T-cell (primary cell): ENCODE data around the gene IL18R1. TPM values are rescaled to one million over a fixed set of nuclear protein-coding genes. Genes with fewer than 3 reads are reported as not detected.

Experiments
- ATAC-seq, 4 experiments: fragments of 200-7000 bp in 3 of 4; fragments of 150-1000 bp in 1 of 4; cut with Tn5 transposase; replicated peaks in 1 of 4; 1 replicate in 3 of 4; 2 replicates in 1 of 4; pipeline ENCODE4 v1.10.0; 2021; ENCODE audit warnings: moderate library complexity in 3 of 4, mild to moderate bottlenecking in 2 of 4, moderate number of reproducible peaks in 1 of 4
- CTCF ChIA-PET, 2 donors: fragments of 300-600 bp; sonication (Branson Sonifier 250); formaldehyde crosslinking; loops; one replicate each; lab custom pipeline; 2022; ENCODE audit warnings: antibody characterized with exemption in 2 of 2; lab: Charles Lee
- POLR2A ChIA-PET, 2 donors: fragments of 300-600 bp; sonication (Branson Sonifier 250); formaldehyde crosslinking; loops; one replicate each; lab custom pipeline; 2022; ENCODE audit warnings: antibody characterized with exemption in 2 of 2; lab: Charles Lee
- DNase-seq, 35 experiments: peaks; one replicate each; pipeline versions ENCODE4 v3.0.0 to v3.0.0-alpha.2; 2013 to 2023
- H3K27ac ChIP-seq: one replicate; pipeline ENCODE4 v1.5.1; 2013; ENCODE audit warnings: low read length
- H3K27me3 ChIP-seq, 2 experiments: replicated peaks in 1 of 2; 1 replicate in 1 of 2; 2 replicates in 1 of 2; pipeline versions ENCODE4 v1.6.1 to v1.7.0; 2013; ENCODE audit warnings: low read length in 1 of 2, mixed read lengths in 1 of 2; ENCODE audit not compliant: control insufficient read depth in 2 of 2, insufficient read depth in 2 of 2; ENCODE audit errors: extremely low read depth in 1 of 2
- H3K36me3 ChIP-seq, 2 donors: 1 replicate in 1 of 2; 2 replicates in 1 of 2; pipeline versions ENCODE4 v1.6.1 to v1.7.0; 2013; ENCODE audit warnings: low read length in 1 of 2; ENCODE audit not compliant: control insufficient read depth in 2 of 2, insufficient read depth in 1 of 2; ENCODE audit errors: extremely low read depth in 1 of 2
- H3K4me1 ChIP-seq, 2 experiments: 1 replicate in 1 of 2; 2 replicates in 1 of 2; pipeline versions ENCODE4 v1.6.1 to v1.7.0; 2013; ENCODE audit warnings: low read length in 2 of 2, mixed read lengths in 1 of 2; ENCODE audit not compliant: insufficient read depth in 2 of 2, control insufficient read depth in 1 of 2; ENCODE audit errors: extremely low read depth in 1 of 2
- H3K4me3 ChIP-seq, 2 donors: 1 replicate in 1 of 2; 2 replicates in 1 of 2; pipeline versions ENCODE4 v1.5.1 to v1.7.0; 2013; ENCODE audit warnings: mild to moderate bottlenecking in 2 of 2, low read length in 1 of 2, moderate library complexity in 1 of 2; ENCODE audit not compliant: control insufficient read depth in 1 of 2; ENCODE audit errors: extremely low read depth in 1 of 2
- H3K9me3 ChIP-seq: 2 replicates; pipeline ENCODE4 v1.7.0; 2013
- H3K27ac Mint-ChIP-seq, 2 donors: one replicate each; pipeline ENCODE4 v1.8.0; 2020 to 2021; ENCODE audit warnings: mild to moderate bottlenecking in 2 of 2, mixed read lengths in 2 of 2
- H3K27me3 Mint-ChIP-seq, 2 donors: one replicate each; pipeline ENCODE4 v1.8.0; 2021 to 2022; ENCODE audit warnings: mixed read lengths in 2 of 2
- H3K36me3 Mint-ChIP-seq: one replicate; pipeline ENCODE4 v1.8.0; 2021; ENCODE audit warnings: mixed read lengths
- H3K4me1 Mint-ChIP-seq, 3 donors: one replicate each; pipeline ENCODE4 v1.8.0; 2020 to 2022; ENCODE audit warnings: mixed read lengths in 3 of 3, mild to moderate bottlenecking in 1 of 3
- H3K4me3 Mint-ChIP-seq, 3 donors: one replicate each; pipeline ENCODE4 v1.8.0; 2020 to 2022; ENCODE audit warnings: mild to moderate bottlenecking in 3 of 3, mixed read lengths in 3 of 3, moderate library complexity in 3 of 3
- H3K9me3 Mint-ChIP-seq, 3 donors: one replicate each; pipeline ENCODE4 v1.8.0; 2020 to 2022; ENCODE audit warnings: mixed read lengths in 3 of 3
- WGBS: methylation state at CpG from one replicate; pipeline ENCODE4 v1.1.5; 2013; ENCODE audit warnings: missing lambda C conversion rate; ENCODE audit not compliant: insufficient coverage; 5-methylcytosine and 5-hydroxymethylcytosine counted together
- total RNA-seq, 35 experiments: library from RNA in 6 of 35; stranded (reverse) in 6 of 35; fragments of 120-200 nt in 1 of 35; gene quantifications; one replicate each; pipeline versions ENCODE4 v1.2.1 to v1.2.4 and lab custom pipeline; 2013 to 2026

IL18R1 gene
- total RNA-seq, 5 donors from 2014 or later (not counting 1 experiment from before 2014, with no cell fraction given): 4.8 to 12.5 (median 10.1) TPM

DNA sequence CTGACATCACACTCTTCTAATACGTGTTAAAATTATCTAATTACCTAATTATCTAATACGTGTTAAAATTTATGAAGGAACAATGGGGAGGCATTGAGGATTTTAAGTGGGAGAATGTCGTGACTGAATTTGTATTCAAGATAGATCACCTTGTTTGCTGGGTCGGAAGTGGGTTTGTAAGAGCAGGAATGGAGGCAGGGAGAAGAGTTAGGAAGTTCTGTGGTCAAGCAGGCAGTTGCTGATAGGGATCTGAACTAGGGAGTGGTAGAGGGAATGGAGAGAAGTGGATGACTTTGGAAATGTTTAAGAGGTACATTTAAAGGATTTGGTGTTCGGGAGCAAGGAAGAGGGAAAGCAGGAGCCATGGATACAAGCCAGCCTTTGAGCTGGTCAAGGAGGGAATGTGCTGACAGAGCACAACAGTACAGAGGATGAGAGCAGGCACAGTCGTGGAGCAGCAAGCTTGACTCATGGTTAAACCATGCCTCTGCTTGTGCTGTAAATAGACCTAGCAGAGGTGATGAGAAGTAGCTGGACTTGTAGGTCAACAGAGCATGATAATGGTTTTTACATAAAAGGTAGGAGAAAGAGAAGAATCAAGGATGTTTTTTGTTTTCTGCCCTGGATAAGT lies 83.6 kb downstream of the IL18R1 start:
- Mint-ChIP-seq H3K4me3 (no peak overlapping the region), H3K27me3 (no peaks in the 10 kb centered on the region), H3K9me3 (no peaks in the 10 kb centered on the region), H3K27ac (no peak overlapping the region), H3K4me1 (peaks cover 20 to 29% (median 26%) of the 10 kb centered on the region in 3 donors), H3K36me3 (peaks cover 3% of the 10 kb centered on the region)
- POLR2A ChIA-PET: no interaction called here
- no peak overlapping the region for H3K27ac ChIP-seq
- 76% methylated on average over 5 of the region's 6 CpGs for whole genome bisulfite sequencing
- no peaks in the 10 kb centered on the region for H3K36me3 ChIP-seq
- no peak overlapping the region for H3K4me3 ChIP-seq
- H3K27me3 ChIP-seq: no peaks in the 10 kb centered on the region
- CTCF ChIA-PET: interaction anchor here in 1 of 2 donors (0.6 kb wide), 1 partner anchor 188 kb away, joined by 3 read pairs; no protein-coding TSS in a partner anchor
- DNase-seq (no peak), ATAC-seq (no peak)
- no peaks in the 10 kb centered on the region for H3K9me3 ChIP-seq
- peaks cover 5 to 6% of the 10 kb centered on the region in 2 experiments for H3K4me1 ChIP-seq

DNA sequence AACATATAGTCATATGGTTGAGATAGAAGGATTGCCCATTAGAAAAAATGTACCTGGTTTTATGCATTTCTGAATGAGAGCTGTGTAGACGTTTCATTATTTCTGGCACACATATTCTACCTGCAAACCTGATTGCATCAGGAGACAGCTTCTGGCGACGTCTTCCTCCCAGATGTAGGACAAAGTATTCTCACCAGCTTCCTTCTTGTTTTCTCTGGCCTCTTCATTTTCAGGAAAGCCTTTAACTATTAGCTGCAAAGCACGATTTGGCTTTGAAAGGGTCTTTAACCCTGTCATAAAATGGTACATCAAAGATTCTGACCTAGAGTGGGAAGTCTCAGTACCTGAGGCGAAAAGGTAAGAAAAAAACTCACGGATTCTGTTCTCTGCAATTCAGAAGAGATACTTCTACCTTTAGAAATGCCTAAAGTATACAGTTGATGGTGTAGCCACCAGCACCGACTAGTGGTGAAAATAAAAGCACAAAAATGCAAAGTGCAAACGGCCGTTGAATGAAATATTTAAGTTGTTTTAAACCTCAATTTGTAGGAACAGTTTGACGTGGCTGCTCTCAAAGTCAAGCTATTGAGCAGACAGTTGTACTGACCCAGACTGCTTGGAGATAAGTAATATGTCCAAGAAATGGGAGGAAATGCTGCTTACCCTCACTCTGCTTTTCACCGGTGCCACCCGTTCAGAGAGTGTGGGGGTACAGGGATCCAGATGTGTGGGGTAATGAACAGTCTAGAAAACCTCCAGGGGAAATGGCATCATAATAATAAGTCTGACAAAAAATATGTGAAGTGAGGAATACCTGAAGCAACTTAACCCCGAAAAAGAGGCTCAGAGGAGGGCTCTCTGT lies 87.6 kb downstream of the IL18R1 start:
- Mint-ChIP-seq H3K9me3 (no peaks in the 10 kb centered on the region), H3K27ac (peak overlapping the region; percentile 66 to 73), H3K27me3 (no peaks in the 10 kb centered on the region), H3K4me1 (peaks cover 6 to 8% (median 8%) of the 10 kb centered on the region in 3 donors), H3K36me3 (no peaks in the 10 kb centered on the region), H3K4me3 (peak overlapping the region; percentile 26 to 40 (median 27))
- ChIA-PET POLR2A (no interaction called here), CTCF (interaction anchor here (0.5 to 2.9 kb wide), 33 partner anchors 9 to 1470 kb away, joined by 3 to 28 read pairs (median 4); partner anchors contain the start of genes IL18R1 (in 1 of the 2) and IL18RAP (in 1 of the 2))
- 12% methylated on average over 7 of the region's 13 CpGs for WGBS
- Histone ChIP-seq H3K36me3 (peaks cover 0 to 3% of the 10 kb centered on the region in 2 donors), H3K27ac (peak overlapping the region; percentile 26), H3K4me3 (no peak overlapping the region), H3K27me3 (no peaks in the 10 kb centered on the region), H3K9me3 (no peaks in the 10 kb centered on the region), H3K4me1 (peaks cover 0 to 3% of the 10 kb centered on the region in 2 experiments)
- peak; percentile 68 to 85 (median 78) for ATAC-seq
- DNase-seq: peak in 32 of 35 experiments; percentile 7 to 74 (median 35)

DNA sequence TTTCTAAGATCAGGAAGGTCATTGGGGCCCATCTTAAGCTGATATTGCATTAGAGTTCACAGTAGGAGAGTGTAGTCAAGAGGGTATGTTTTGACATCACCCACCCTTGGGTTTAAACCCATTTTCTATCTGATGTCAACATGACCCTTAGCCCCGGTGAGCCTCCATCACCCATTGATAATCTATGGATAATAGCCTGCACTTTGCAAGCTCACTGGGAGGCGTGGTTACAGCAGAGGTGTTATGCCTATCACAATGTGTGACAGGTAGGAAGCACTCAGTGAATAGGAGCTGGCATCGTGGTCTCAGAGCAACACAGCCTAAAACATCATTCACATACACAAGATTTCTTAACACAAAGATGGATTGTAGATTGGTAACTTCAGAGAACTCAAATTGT lies 88.6 kb downstream of the IL18R1 start:
- Histone ChIP-seq H3K4me3 (no peak overlapping the region), H3K27me3 (no peaks in the 10 kb centered on the region), H3K27ac (no peak overlapping the region), H3K36me3 (peaks cover 0 to 3% of the 10 kb centered on the region in 2 donors), H3K9me3 (no peaks in the 10 kb centered on the region), H3K4me1 (peaks cover 0 to 3% of the 10 kb centered on the region in 2 experiments)
- H3K4me1 Mint-ChIP-seq: peaks cover 6 to 8% (median 8%) of the 10 kb centered on the region in 3 donors
- no peaks in the 10 kb centered on the region for H3K27me3 Mint-ChIP-seq
- ATAC-seq (no peak), DNase-seq (no peak)
- no peaks in the 10 kb centered on the region for H3K36me3 Mint-ChIP-seq
- whole genome bisulfite sequencing: no CpG with 5 or more reads among the region's 3 CpGs
- ChIA-PET POLR2A (no interaction called here), CTCF (interaction anchor here (0.5 to 2.9 kb wide), 17 partner anchors 14 to 412 kb away, joined by 3 to 28 read pairs (median 5); partner anchors contain the start of gene IL18RAP (in 1 of the 2))
- no peaks in the 10 kb centered on the region for H3K9me3 Mint-ChIP-seq
- H3K27ac Mint-ChIP-seq: no peak overlapping the region
- no peak overlapping the region for H3K4me3 Mint-ChIP-seq

DNA sequence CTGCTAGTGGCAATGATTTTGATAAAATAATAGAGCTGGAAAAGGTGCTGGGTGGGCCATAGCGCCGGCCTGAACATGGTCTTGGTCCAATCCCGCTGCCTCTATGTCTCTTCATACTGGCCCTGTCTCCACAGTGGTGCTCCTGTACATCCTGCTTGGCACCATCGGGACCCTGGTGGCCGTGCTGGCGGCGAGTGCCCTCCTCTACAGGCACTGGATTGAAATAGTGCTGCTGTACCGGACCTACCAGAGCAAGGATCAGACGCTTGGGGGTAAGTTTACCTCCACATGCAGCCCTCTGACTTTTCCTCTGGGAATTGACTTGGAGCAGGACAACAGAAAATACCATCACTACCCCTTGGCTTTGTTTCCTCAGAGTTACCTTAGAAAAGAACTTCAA lies 91.3 kb downstream of the IL18R1 start:
- Mint-ChIP-seq H3K4me3 (no peak overlapping the region), H3K9me3 (no peaks in the 10 kb centered on the region), H3K27ac (no peak overlapping the region), H3K27me3 (no peaks in the 10 kb centered on the region), H3K4me1 (peaks cover 8 to 10% (median 8%) of the 10 kb centered on the region in 3 donors), H3K36me3 (no peaks in the 10 kb centered on the region)
- ChIA-PET CTCF (interaction anchor here (0.6 to 2.5 kb wide), 7 partner anchors 25 to 427 kb away, joined by 3 to 13 read pairs (median 5); no protein-coding TSS in a partner anchor), POLR2A (no interaction called here)
- H3K27ac ChIP-seq: no peak overlapping the region
- no peak overlapping the region for H3K4me3 ChIP-seq
- no peaks in the 10 kb centered on the region for H3K9me3 ChIP-seq
- ATAC-seq (no peak), DNase-seq (no peak)
- H3K4me1 ChIP-seq: peaks cover 0 to 3% of the 10 kb centered on the region in 2 experiments
- 95% methylated on average over 7 of the region's 9 CpGs for WGBS
- no peaks in the 10 kb centered on the region for H3K27me3 ChIP-seq
- H3K36me3 ChIP-seq: peaks cover 0 to 3% of the 10 kb centered on the region in 2 donors

Other genes with a start within 250 kb of the IL18R1 start
- gene IL1R1, start 213.1 kb upstream of the IL18R1 start, total RNA-seq: 1 to 10 TPM in 4 of 5 donors, under 1 TPM in 1; 0.43 to 4.5 (median 1.7) TPM
- gene IL1RL2, start 168.8 kb upstream of the IL18R1 start, total RNA-seq: not detected
- 1 to 10 TPM in 1 of 5 donors, under 1 TPM in 4; 0.15 to 1.4 (median 0.35) TPM for gene IL1RL1, start 44.2 kb upstream of the IL18R1 start, total RNA-seq
- gene IL18RAP, start 67.4 kb downstream of the IL18R1 start, total RNA-seq: 1 to 10 TPM; 2.5 to 9.9 (median 6.4) TPM
- gene SLC9A4, start 117.4 kb downstream of the IL18R1 start, total RNA-seq: under 1 TPM in 2 of 5 donors, not detected in 3; 0.09 to 0.13 TPM